CD4-positive, alpha-beta T cell treated with Interleukin-10 for 1 hour (primary cell): ENCODE measurements around the gene CDC42EP4.
"Not testable (repeated sequence)": the region's sequence is repeated elsewhere in the genome, so short reads cannot be mapped to it uniquely, and the experiment has no call there.

ENCODE experiments used
- DNase-seq: peaks from one replicate; pipeline ENCODE4 v3.0.0-alpha.2; 2020

Gene CDC42EP4

DNA sequence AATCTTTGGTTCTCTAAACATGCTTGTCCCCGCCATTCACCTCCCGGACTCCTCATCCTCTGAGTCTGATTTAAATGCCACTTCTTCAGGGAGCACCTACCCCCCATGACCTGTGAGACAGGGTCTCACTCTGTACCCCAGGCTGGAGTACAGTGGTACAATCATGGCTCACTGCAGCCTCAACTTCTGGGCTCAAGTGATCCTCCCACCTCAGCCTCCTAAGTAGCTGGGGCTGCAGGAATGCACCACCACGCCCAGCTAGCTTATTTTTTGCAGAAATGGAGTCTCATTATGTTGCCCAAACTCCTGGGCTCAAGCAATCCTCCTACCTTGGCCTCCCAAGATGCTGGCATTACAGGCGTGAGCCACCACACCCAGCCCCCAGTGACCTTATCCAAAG lies 37.3 kb downstream of the CDC42EP4 start:
- no peak for DNase-seq

- no peak for DNase-seq
Measured at GRCh38 chr17:73272906-73273218, 38.9 kb downstream of the CDC42EP4 start.

- no peak for DNase-seq
Measured at GRCh38 chr17:73271072-73271471, 40.7 kb downstream of the CDC42EP4 start.

GRCh38 chr17:73269791-73270190 lies 42.0 kb downstream of the CDC42EP4 start:
- DNase-seq: no peak

DNA sequence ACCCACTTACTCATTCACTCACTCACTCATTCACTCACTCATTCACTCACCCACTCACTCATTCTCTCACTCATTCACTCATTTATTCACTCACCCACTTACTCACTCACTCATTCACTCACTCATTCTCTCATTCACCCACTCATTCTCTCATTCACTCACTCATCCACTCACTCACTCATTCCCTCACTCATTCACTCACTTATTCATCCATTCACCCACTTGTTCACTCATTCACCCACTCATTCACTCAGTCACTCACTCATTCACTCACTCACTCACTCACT lies 42.5 kb downstream of the CDC42EP4 start:
- DNase-seq: no peak

DNA sequence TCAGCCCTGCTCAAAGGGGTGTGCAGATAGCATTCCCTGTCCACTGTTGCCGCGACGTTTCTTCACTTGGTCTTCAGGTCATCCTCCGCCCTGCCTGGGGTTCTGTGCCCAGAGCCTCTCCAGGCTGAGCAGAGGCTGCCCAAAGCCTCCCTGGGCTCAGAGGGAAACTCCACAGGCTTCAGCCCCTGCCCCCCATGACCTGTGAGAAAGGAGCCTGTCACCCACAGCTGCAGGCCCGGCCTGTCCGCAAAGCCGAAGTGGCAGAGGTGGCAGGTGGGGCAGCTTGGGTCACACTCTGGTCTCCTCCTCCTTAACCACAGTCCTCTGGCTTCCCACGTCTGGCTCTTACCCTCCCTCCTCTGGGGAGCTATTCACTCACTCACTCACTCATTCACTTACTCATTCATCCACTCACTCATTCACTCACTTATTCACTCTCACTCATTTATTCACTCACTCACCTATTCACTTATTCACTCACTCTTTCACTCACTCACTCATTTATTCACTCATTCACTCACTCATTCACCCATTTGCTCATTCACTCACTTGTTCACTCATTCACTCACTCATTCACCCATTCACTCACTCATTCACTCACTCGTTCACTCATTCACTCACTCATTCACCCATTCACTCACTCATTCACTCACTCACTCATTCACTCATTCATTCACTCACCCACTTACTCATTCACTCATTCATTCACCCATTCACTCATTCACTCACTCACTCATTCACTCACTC lies 43.0 kb downstream of the CDC42EP4 start:
- no peak for DNase-seq

DNA sequence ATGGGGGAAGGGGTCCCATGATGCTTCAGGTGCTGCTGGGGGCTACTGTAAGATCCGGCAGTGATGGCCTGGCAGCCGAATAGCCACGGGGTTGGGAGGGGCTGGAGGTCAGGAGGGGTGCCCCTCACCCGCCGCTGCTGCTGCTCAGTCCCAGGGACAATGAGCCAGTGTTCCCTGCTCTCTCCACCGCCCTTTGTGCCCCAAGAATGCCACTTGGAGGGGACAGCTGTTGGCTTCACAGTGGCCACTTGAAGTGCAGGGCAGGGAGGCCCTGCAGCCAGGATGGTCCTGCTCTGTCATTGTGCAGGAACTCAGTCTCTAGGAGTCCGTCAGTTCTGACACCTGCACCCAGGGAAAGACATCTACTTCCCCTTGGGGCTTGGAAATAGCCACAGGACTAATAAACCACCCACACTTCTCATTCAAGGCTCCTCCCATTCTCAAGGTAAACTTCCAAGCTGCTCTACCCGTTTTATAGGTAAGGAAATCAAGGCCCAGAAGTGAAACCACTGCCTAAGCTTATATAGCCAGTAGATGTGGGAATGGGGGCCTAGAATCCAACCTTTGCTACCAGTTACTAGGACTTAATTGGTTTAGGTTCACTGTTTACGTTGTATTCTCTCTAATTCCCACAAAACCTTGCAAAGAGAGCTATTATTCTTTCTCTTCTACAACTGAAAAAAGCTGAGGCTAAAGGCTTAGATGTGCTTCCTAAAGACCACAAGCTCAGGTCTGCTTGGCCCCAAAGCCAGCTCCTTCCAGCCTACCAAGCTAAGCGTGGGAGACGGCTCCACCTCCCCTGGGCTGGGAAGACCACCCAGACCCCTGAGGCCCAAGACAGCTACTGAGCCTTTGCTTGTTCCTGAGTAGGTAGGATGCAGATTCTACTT lies 43.9 kb downstream of the CDC42EP4 start:
- DNase-seq: no peak

DNA sequence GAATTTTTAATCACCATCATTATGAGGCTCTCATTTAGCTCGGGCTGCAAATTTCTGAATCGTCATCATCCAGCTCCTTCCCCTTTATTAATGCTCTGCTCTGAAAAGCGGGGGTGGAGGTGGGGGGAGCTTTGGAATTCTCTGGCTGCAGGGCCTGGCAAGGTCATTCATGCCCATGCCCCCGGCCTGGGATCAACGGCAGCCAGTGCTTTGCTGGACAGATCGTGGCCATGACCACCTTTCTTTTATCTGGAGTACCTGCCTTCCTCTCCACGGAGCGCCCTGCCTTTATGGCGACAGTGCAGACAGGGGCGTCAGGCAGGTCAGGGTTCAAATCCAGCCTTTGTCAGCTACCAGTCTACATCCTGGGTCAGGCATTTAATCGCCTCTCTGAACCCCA lies 45.0 kb downstream of the CDC42EP4 start:
- no peak for DNase-seq

DNA sequence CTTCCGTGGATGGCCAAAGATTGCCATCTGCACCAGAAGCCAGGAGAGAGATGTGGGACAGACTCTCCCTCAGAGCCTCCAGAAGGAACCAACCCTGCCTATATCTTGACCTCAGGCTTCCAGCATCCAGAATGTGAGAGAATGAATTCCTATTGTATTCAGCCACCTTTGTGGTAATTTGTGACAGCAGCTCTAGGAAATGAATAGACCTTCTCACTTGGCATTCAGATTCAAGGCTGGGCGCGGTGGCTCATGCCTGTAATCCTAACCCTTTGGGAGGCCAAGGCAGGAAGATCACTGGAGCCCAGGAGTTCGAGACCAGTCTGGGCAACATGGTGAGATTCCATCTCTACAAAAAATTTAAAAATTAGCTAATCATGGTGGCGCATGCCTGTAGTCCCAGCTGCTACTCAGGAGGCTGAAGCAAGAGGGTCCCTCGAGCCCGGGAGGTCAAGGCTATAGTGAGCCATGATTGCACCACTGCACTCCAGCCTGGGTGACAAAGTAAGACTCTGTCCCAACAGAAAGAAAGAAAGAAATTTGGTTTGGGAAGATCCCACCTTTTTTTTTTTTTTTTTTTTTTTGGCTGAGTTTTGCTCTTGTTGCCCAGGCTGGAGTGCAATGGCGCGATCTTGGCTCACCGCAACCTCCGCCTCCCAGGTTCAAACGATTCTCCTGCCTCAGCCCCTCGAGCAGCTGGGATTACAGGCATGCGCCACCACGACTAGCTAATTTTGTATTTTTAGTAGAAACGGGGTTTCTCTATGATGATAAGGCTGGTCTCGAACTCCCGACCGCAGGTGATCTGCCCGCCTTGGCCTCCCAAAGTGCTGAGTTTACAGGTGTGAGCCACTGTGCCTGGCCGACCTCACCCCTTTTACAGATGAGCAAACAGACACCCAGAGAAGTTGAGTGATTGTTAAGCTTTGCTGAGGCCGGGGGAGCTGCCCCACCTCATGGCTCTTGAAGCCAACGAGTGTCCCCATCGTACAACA lies 45.9 kb downstream of the CDC42EP4 start:
- DNase-seq: no peak

GRCh38 chr17:73264448-73264847 lies 47.4 kb downstream of the CDC42EP4 start:
- not testable (repeated sequence) for DNase-seq

DNA sequence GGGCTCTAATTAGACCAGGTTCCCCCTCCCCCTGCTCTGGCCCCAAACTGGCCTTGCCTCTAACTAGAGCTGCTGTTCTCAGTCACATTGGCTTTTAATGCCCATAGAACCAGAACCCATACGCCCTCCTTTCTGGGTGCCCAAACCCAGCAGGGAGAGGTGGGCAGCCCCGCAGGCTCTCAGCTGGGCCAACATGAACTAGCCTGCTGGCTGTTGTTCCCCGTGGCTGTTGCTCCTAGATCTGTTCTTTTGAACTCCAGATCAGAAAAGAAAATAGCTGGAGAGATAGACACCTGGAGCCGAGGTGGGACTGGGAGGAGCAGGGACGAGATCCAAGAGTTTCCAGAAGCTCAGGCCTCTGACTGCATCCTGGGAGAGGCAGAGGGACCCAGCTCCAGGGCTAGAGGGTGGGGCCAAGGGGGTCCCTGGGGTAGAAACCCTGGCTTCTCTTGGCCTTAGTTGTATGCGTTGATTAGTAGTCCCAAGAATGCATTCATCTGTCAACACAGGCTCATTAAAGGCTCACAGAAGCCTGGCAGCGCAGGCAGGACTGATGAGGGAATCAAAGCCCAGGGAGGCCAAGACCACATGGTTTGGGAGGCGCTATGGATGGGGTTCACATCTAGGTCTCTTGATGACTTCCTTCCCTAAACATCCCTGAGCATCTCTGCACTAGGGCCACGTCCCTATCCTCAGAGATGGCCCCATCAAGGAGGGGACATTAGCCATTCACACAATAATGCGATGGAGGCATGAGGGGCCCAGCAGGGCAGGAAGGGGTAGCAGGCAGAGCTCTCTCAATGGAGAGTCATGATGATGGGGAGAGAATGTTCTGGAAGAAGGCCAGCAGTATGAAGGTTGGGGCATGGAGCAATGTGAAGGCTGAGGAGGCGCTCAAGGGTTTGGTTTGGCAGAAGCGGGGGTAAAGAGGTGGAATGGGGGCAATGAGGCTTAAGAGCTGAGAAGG lies 48.8 kb downstream of the CDC42EP4 start:
- DNase-seq: no peak

GRCh38 chr17:73261952-73262675 lies 49.7 kb downstream of the CDC42EP4 start:
- DNase-seq: no peak

GRCh38 chr17:73261617-73261951 lies 50.2 kb downstream of the CDC42EP4 start, which contains the start of gene CPSF4L:
CPSF4L (minus strand) TSS chr17:73261880; CDS start chr17:73261818, 62 bp downstream.
- no peak for DNase-seq

- no peak for DNase-seq
Measured at GRCh38 chr17:73257516-73257915, 54.3 kb downstream of the CDC42EP4 start.

- no peak for DNase-seq
Measured at GRCh38 chr17:73256220-73256619, 55.6 kb downstream of the CDC42EP4 start.

DNA sequence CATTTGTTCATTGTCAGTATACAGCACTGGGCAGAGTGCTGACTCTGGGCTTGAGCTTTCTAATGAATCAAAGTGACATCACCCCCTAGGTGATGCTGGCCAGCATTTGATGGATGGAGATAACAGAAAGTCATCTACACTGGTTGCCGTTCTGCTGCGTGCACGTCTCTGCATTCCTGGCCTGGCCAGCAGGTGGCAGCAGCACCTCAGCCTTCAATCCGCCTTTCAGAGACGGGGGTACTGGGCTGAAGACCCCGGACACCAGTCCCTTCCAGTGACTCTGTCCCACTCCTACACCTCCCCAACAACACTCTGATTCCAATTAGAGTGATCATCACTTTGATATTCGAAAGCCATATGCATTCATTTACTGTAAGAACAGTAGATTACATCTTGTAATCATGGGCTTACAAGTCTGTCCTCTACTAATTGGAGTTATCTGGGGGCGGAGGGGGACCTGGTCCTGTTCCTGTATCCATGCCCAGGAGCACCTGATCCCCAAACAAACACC lies 56.1 kb downstream of the CDC42EP4 start:
- peak; percentile 47 for DNase-seq

GRCh38 chr17:73251871-73252270 lies 59.9 kb downstream of the CDC42EP4 start:
- DNase-seq: no peak

- DNase-seq: no peak
Measured at GRCh38 chr17:73250851-73251640, 60.8 kb downstream of the CDC42EP4 start.

DNA sequence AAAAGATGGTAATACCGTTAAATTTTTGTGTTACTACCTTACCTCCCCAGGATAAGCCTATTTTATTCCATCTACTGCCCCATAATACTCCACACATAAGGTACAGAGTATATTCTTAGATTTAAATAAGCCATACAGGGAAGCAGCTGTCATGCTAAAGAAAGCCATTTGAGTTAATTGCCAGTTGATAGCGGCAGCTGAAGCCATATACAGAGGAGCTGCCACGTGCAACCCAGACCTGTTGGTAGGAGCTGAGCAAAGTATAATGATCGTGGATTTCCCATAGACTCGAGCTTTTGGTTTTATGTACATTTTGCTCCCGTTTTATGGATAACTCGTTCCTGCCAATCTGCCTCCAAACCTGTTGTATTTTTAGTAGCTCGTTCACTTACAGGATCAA lies 62.1 kb downstream of the CDC42EP4 start:
- DNase-seq: no peak

DNA sequence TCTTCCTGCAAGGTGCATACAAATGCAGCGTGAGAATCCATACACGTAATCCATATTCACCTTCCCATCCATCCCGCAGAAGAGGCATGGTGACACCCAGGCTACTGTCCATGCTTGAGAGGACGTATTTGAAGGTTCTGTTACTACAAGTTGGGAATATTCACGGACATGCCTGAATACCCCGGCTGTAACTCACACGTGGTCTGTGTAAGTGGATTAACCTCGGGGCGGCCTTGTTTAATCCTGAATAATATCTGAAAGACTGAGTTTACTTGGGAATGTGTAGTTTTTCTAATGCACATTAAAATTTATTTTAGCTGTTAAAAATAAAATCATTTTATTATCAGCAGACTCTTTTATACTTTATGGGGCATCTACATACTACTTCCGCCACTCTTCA lies 63.3 kb downstream of the CDC42EP4 start:
- DNase-seq: no peak
